Glutamatergic neuron (in vitro differentiated cells): ENCODE results near the gene EPS8. TPM values are rescaled to one million over a fixed set of nuclear protein-coding genes. Genes with fewer than 3 reads are reported as not detected.

ENCODE experiments used
- DNase-seq: peaks from one replicate; pipeline ENCODE4 v3.0.0; 2022
- H3K27ac Mint-ChIP-seq: one replicate; pipeline ENCODE4 v1.8.0; 2020; ENCODE audit warnings: mild to moderate bottlenecking, mixed read lengths, inconsistent platforms; ENCODE audit not compliant: unreplicated experiment
- H3K27me3 Mint-ChIP-seq: one replicate; pipeline ENCODE4 v1.8.0; 2020; ENCODE audit warnings: mild to moderate bottlenecking, moderate library complexity, mixed read lengths, inconsistent platforms; ENCODE audit not compliant: unreplicated experiment
- H3K36me3 Mint-ChIP-seq: one replicate; pipeline ENCODE4 v1.8.0; 2020; ENCODE audit warnings: mild to moderate bottlenecking, mixed read lengths, inconsistent platforms; ENCODE audit not compliant: unreplicated experiment
- H3K4me1 Mint-ChIP-seq: one replicate; pipeline ENCODE4 v1.8.0; 2020; ENCODE audit warnings: mild to moderate bottlenecking, low read depth, mixed read lengths, inconsistent platforms; ENCODE audit not compliant: unreplicated experiment
- H3K4me3 Mint-ChIP-seq: one replicate; pipeline ENCODE4 v1.8.0; 2020; ENCODE audit warnings: mild to moderate bottlenecking, mixed read lengths, inconsistent platforms; ENCODE audit not compliant: unreplicated experiment
- H3K9me3 Mint-ChIP-seq: one replicate; pipeline ENCODE4 v1.8.0; 2020; ENCODE audit warnings: mild to moderate bottlenecking, moderate library complexity, mixed read lengths, inconsistent platforms; ENCODE audit not compliant: unreplicated experiment
- CTCF ChIP-seq: fragments of 200-600 bp; sonication (generic); IDR thresholded peaks from one replicate; pipeline ENCODE4 v1.5.0; 2021; ENCODE audit not compliant: partially characterized antibody, unreplicated experiment
- total RNA-seq: library from RNA; stranded (reverse); fragmentation: NEBNext Ultra II Directional; extraction: Animal tissue kit (Norgen Biotek cat#: 25700); gene quantifications from one replicate; pipeline ENCODE4 v1.2.1, GENCODE V29; 2021; ENCODE audit not compliant: unreplicated experiment

EPS8 gene
- total RNA-seq, 1 donor from 2014 or later, result 4.3 TPM

- Mint-ChIP-seq H3K4me1 (no peaks in the 10 kb centered on the region), H3K4me3 (no peak overlapping the region), H3K27me3 (no peaks in the 10 kb centered on the region), H3K9me3 (no peaks in the 10 kb centered on the region), H3K36me3 (no peaks in the 10 kb centered on the region), H3K27ac (no peak overlapping the region)
- no peak for TF ChIP-seq CTCF
- no peak for DNase-seq
These were observed 12.9 kb upstream of the EPS8 start for GRCh38 chr12:15801770-15802744.

- no peak for TF ChIP-seq CTCF
- no peak for DNase-seq
- Mint-ChIP-seq H3K4me3 (no peak overlapping the region), H3K4me1 (no peaks in the 10 kb centered on the region), H3K27ac (no peak overlapping the region), H3K9me3 (no peaks in the 10 kb centered on the region), H3K27me3 (no peaks in the 10 kb centered on the region), H3K36me3 (no peaks in the 10 kb centered on the region)
These were observed 11.1 kb upstream of the EPS8 start for GRCh38 chr12:15800278-15800677.

- H3K9me3 Mint-ChIP-seq, result no peaks in the 10 kb centered on the region
- H3K4me1 Mint-ChIP-seq, result no peaks in the 10 kb centered on the region
- DNase-seq, result no peak
- no peak overlapping the region for H3K27ac Mint-ChIP-seq
- TF ChIP-seq CTCF, result no peak
- no peaks in the 10 kb centered on the region for H3K27me3 Mint-ChIP-seq
- no peaks in the 10 kb centered on the region for H3K36me3 Mint-ChIP-seq
- no peak overlapping the region for H3K4me3 Mint-ChIP-seq
These were observed 8.6 kb upstream of the EPS8 start for GRCh38 chr12:15797818-15798217.

- no peaks in the 10 kb centered on the region for H3K36me3 Mint-ChIP-seq
- H3K27me3 Mint-ChIP-seq, result no peaks in the 10 kb centered on the region
- H3K4me1 Mint-ChIP-seq, result no peaks in the 10 kb centered on the region
- TF ChIP-seq CTCF, result no peak
- H3K9me3 Mint-ChIP-seq, result no peaks in the 10 kb centered on the region
- H3K27ac Mint-ChIP-seq, result no peak overlapping the region
- no peak overlapping the region for H3K4me3 Mint-ChIP-seq
- DNase-seq, result no peak
These were observed 7.4 kb upstream of the EPS8 start for GRCh38 chr12:15796493-15797141.

- Mint-ChIP-seq H3K27me3 (no peaks in the 10 kb centered on the region), H3K4me3 (no peak overlapping the region), H3K4me1 (peaks cover 1% of the 10 kb centered on the region), H3K36me3 (no peaks in the 10 kb centered on the region), H3K27ac (no peak overlapping the region), H3K9me3 (peaks cover 5% of the 10 kb centered on the region)
- DNase-seq, result no peak
- TF ChIP-seq CTCF, result no peak
These were observed 5.6 kb upstream of the EPS8 start for GRCh38 chr12:15794836-15795235.
